Measurements from ENCODE around the gene COA8.

Gene COA8

GRCh38 chr14:103630364-103631108 lies 67.8 kb downstream of the COA8 start:
- Histone ChIP-seq H3K9me3 (ENCODE audit: control insufficient read depth, insufficient read depth, low read length) (no peaks in the 10 kb centered on the region), H3K4me3 (ENCODE audit: low read depth, low read length) (peak overlapping the region; percentile 73), H3K9ac (ENCODE audit: low read depth, low read length) (no peak overlapping the region), H3K27ac (ENCODE audit: low read depth, low read length) (no peak overlapping the region), H3K36me3 (ENCODE audit: control insufficient read depth, insufficient read depth, low read length) (peaks cover 14% of the 10 kb centered on the region), H3K27me3 (ENCODE audit: control insufficient read depth, insufficient read depth, low read length) (no peaks in the 10 kb centered on the region), H3K4me1 (ENCODE audit: control insufficient read depth, insufficient read depth, low read length) (peaks cover 14% of the 10 kb centered on the region; the same call in 1 of the 2 replicates)

- H3K4me3 ChIP-seq (ENCODE audit: low read depth, low read length): no peak overlapping the region
- H3K9ac ChIP-seq (ENCODE audit: low read depth, low read length): no peak overlapping the region
- no peaks in the 10 kb centered on the region for H3K9me3 ChIP-seq (ENCODE audit: control insufficient read depth, insufficient read depth, low read length)
- no peaks in the 10 kb centered on the region for H3K27me3 ChIP-seq (ENCODE audit: control insufficient read depth, insufficient read depth, low read length)
- H3K36me3 ChIP-seq (ENCODE audit: control insufficient read depth, insufficient read depth, low read length): peaks cover 14% of the 10 kb centered on the region
- H3K27ac ChIP-seq (ENCODE audit: low read depth, low read length): no peak overlapping the region
- H3K4me1 ChIP-seq (ENCODE audit: control insufficient read depth, insufficient read depth, low read length): peaks cover 5% of the 10 kb centered on the region; the same call in 1 of the 2 replicates
Measured at GRCh38 chr14:103633391-103633790, 70.6 kb downstream of the COA8 start.

GRCh38 chr14:103634156-103634555 lies 71.4 kb downstream of the COA8 start:
- Histone ChIP-seq H3K27me3 (ENCODE audit: control insufficient read depth, insufficient read depth, low read length) (no peaks in the 10 kb centered on the region), H3K4me1 (ENCODE audit: control insufficient read depth, insufficient read depth, low read length) (peaks cover 5% of the 10 kb centered on the region; the same call in 1 of the 2 replicates), H3K9me3 (ENCODE audit: control insufficient read depth, insufficient read depth, low read length) (no peaks in the 10 kb centered on the region), H3K27ac (ENCODE audit: low read depth, low read length) (no peak overlapping the region), H3K4me3 (ENCODE audit: low read depth, low read length) (no peak overlapping the region), H3K9ac (ENCODE audit: low read depth, low read length) (no peak overlapping the region), H3K36me3 (ENCODE audit: control insufficient read depth, insufficient read depth, low read length) (peaks cover 14% of the 10 kb centered on the region)

GRCh38 chr14:103638594-103638993 lies 75.8 kb downstream of the COA8 start:
- Histone ChIP-seq H3K27ac (ENCODE audit: low read depth, low read length) (no peak overlapping the region), H3K4me1 (ENCODE audit: control insufficient read depth, insufficient read depth, low read length) (no peaks in the 10 kb centered on the region), H3K27me3 (ENCODE audit: control insufficient read depth, insufficient read depth, low read length) (no peaks in the 10 kb centered on the region), H3K9me3 (ENCODE audit: control insufficient read depth, insufficient read depth, low read length) (no peaks in the 10 kb centered on the region), H3K4me3 (ENCODE audit: low read depth, low read length) (no peak overlapping the region), H3K36me3 (ENCODE audit: control insufficient read depth, insufficient read depth, low read length) (peaks cover 6% of the 10 kb centered on the region; the same call in 1 of the 2 replicates), H3K9ac (ENCODE audit: low read depth, low read length) (no peak overlapping the region)
